Stomach (tissue), 9 donors: ENCODE results near the gene GADD45A. TPM values are rescaled to one million over a fixed set of nuclear protein-coding genes. Genes with fewer than 3 reads are reported as not detected.
"Not testable (repeated sequence)": the region's sequence is repeated elsewhere in the genome, so short reads cannot be mapped to it uniquely, and the experiment has no call there.

Source experiments
- DNase-seq, 2 donors: peaks; one replicate each; pipeline versions ENCODE4 v3.0.0 to v3.0.0-alpha.2; 2013 to 2019
- H3K27ac ChIP-seq, 5 donors: fragments of 200-600 bp in 4 of 5; sonication (generic) in 4 of 5; one replicate each; pipeline ENCODE4 v1.5.1; 2013 to 2019; ENCODE audit warnings: mild to moderate bottlenecking in 1 of 5, moderate library complexity in 1 of 5
- H3K27me3 ChIP-seq, 3 donors: fragments of 200-600 bp; sonication (generic); one replicate each; pipeline ENCODE4 v1.5.1; 2017 to 2019; ENCODE audit warnings: mixed run types in 1 of 3
- H3K36me3 ChIP-seq, 4 donors: fragments of 200-600 bp; sonication (generic); 1 replicate in 3 of 4; 2 replicates in 1 of 4; pipeline ENCODE4 v1.5.1; 2016 to 2019
- H3K4me1 ChIP-seq, 4 donors: fragments of 200-600 bp; sonication (generic); one replicate each; pipeline ENCODE4 v1.5.1; 2016 to 2019
- H3K4me3 ChIP-seq, 4 donors: fragments of 200-600 bp; sonication (generic) in 3 of 4; one replicate each; pipeline ENCODE4 v1.5.1; 2016 to 2019; ENCODE audit warnings: mild to moderate bottlenecking in 1 of 4
- H3K9me3 ChIP-seq, 4 donors: fragments of 200-600 bp; sonication (generic); one replicate each; pipeline ENCODE4 v1.5.1; 2016 to 2019
- CTCF ChIP-seq, 7 experiments: fragments of 450-650 bp in 4 of 7; fragments of 200-600 bp in 3 of 7; sonication (generic) in 3 of 7; IDR thresholded peaks; one replicate each; pipeline ENCODE4 v1.5.1; 2016 to 2019; ENCODE audit warnings: antibody characterized with exemption in 7 of 7, control low read depth in 2 of 7, mild to moderate bottlenecking in 1 of 7
- EP300 ChIP-seq: sonication (generic); formaldehyde crosslinking; IDR thresholded peaks from one replicate; pipeline ENCODE4 v1.6.1; 2017; ENCODE audit warnings: antibody characterized with exemption
- POLR2A ChIP-seq, 4 donors: fragments of 450-650 bp; IDR thresholded peaks; one replicate each; pipeline ENCODE4 v1.6.1; 2016; ENCODE audit warnings: antibody characterized with exemption in 4 of 4, control low read depth in 2 of 4, mild to moderate bottlenecking in 1 of 4, moderate library complexity in 1 of 4
- POLR2AphosphoS5 ChIP-seq, 3 donors: sonication (generic); formaldehyde crosslinking; IDR thresholded peaks; one replicate each; pipeline ENCODE4 v1.6.1; 2016; ENCODE audit warnings: antibody characterized with exemption in 3 of 3
- WGBS, 5 donors: extraction: QIAGEN DNeasy Blood & Tissue Kit in 3 of 5; methylation state at CpG; one replicate each; pipeline versions ENCODE4 v1.1.5 to v1.1.7; 2013 to 2018; 5-methylcytosine and 5-hydroxymethylcytosine counted together
- intact Hi-C: fragments of 100-400 bp; cut with DNase I; formaldehyde crosslinking; loops from one replicate; pipeline ENCODE4 v1.15.1; 2023; ENCODE audit warnings: low total_unique reads
- polyA plus RNA-seq, 3 donors: library from polyadenylated mRNA; stranded (reverse); fragments of 200-250 nt; gene quantifications; one replicate each; pipeline ENCODE4 v1.2.3, GENCODE V29; 2013
- total RNA-seq, 5 donors: library from RNA; depleted of rRNA; stranded (reverse); fragments of >200 nt; gene quantifications; one replicate each; pipeline versions ENCODE4 v1.1.0 to v1.2.3, GENCODE V29; 2014 to 2016
- donor health status: healthy with polysubstance abuse.
- donor health status: Bipolar disorder and iron deficiency.
- donor health status: healthy.

Gene GADD45A
- total and polyA plus RNA-seq, 8 donors = 4.7 to 84.8 (median 38.4) TPM

GRCh38 chr1:67724928-67725560, 40.0 kb downstream of the GADD45A start:
- no peaks in the 10 kb centered on the region for H3K27me3 ChIP-seq
- no peaks in the 10 kb centered on the region for H3K36me3 ChIP-seq
- peak overlapping the region in 4 of 5 donors; percentile 35 to 75 (median 62) for H3K27ac ChIP-seq
- WGBS, 5 donors = 42 to 52% (median 47%) methylated on average over 3 of the region's 3 CpGs
- peak; percentile 52 to 62 for DNase-seq
- H3K4me1 ChIP-seq = peaks cover 47 to 66% (median 55%) of the 10 kb centered on the region in 4 donors
- no peaks in the 10 kb centered on the region for H3K9me3 ChIP-seq
- H3K4me3 ChIP-seq = no peak overlapping the region
- intact Hi-C loops = no loop called here
- TF ChIP-seq POLR2AphosphoS5 (IDR thresholded peaks at IDR 0.05) (peak in 2 of 3 donors; percentile 14 to 28), EP300 (no peak)

GRCh38 chr1:67726224-67726623, 41.2 kb downstream of the GADD45A start:
- H3K27ac ChIP-seq = peak overlapping the region in 2 of 5 donors; percentile 53 to 75
- DNase-seq = no peak
- no peak for TF ChIP-seq POLR2A (IDR thresholded peaks at IDR 0.05)
- no peak for TF ChIP-seq POLR2AphosphoS5 (IDR thresholded peaks at IDR 0.05)
- no peak for TF ChIP-seq CTCF (IDR thresholded peaks at IDR 0.05)
- no peak for TF ChIP-seq EP300
- H3K4me3 ChIP-seq = no peak overlapping the region
- no peaks in the 10 kb centered on the region for H3K9me3 ChIP-seq
- intact Hi-C loops = no loop called here
- H3K27me3 ChIP-seq = no peaks in the 10 kb centered on the region
- peaks cover 38 to 54% (median 43%) of the 10 kb centered on the region in 4 donors for H3K4me1 ChIP-seq
- H3K36me3 ChIP-seq = no peaks in the 10 kb centered on the region

DNA sequence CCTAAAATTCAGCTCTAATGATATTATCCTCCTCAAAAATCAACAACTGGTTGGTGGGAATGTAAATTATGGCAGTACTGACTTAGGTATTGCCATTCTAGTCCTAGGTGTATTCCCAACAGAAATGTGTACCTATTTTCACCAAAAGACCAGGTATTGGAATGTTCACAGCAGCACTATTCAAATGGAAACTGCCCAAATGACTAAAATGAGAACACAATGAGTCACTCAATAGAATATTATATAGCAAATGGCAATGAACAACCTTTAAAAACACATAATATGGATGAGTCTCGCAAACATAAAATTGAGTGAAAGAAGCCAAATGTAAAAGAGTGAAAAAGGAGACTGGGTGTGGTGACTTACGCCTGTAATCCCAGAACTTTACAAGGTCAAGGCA, 44.9 kb downstream of the GADD45A start:
- DNase-seq = no peak
- Histone ChIP-seq H3K9me3 (no peaks in the 10 kb centered on the region), H3K27ac (no peak overlapping the region), H3K27me3 (no peaks in the 10 kb centered on the region), H3K4me1 (peaks cover 23 to 44% (median 31%) of the 10 kb centered on the region in 4 donors), H3K4me3 (no peak overlapping the region), H3K36me3 (no peaks in the 10 kb centered on the region)
- intact Hi-C loops = no loop called here
- TF ChIP-seq POLR2A (IDR thresholded peaks at IDR 0.05) (no peak), EP300 (no peak), CTCF (IDR thresholded peaks at IDR 0.05) (no peak), POLR2AphosphoS5 (IDR thresholded peaks at IDR 0.05) (no peak)
- 80 to 95% (median 87%) methylated on average over 2 of the region's 2 CpGs for WGBS, 5 donors

DNA sequence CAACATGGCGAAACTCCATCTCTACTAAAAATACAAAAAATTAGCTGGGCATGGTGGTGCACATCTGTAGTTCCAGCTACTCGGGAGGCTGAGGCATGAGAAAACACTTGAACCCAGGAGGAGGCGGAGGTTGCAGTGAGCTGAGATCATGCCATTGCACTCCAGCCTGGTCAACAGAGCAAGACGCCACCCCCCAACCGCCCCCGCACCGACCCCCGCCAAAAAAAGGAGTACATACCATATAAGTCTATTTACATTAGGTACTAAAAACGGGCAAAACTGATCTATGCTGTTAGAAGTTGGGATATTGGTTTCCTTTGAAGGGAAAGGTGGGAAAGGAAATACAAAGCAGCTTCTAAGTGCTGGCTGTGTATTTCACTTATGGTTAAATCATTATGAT, 45.3 kb downstream of the GADD45A start:
- H3K4me1 ChIP-seq = peaks cover 19 to 44% (median 30%) of the 10 kb centered on the region in 4 donors
- DNase-seq, H3K27ac ChIP-seq, H3K4me3 ChIP-seq, H3K9me3 ChIP-seq, H3K36me3 ChIP-seq, intact Hi-C loops, H3K27me3 ChIP-seq: not testable (repeated sequence)
- WGBS, 5 donors = 92 to 98% (median 94%) methylated on average over 9 of the region's 9 CpGs

GRCh38 chr1:67731322-67731721, 46.3 kb downstream of the GADD45A start:
- no peak overlapping the region for H3K27ac ChIP-seq
- no peak overlapping the region for H3K4me3 ChIP-seq
- TF ChIP-seq CTCF (IDR thresholded peaks at IDR 0.05) (no peak), POLR2A (IDR thresholded peaks at IDR 0.05) (no peak), POLR2AphosphoS5 (IDR thresholded peaks at IDR 0.05) (no peak), EP300 (no peak)
- intact Hi-C loops = no loop called here
- H3K4me1 ChIP-seq = peaks cover 26 to 47% (median 36%) of the 10 kb centered on the region in 4 donors
- no peaks in the 10 kb centered on the region for H3K9me3 ChIP-seq
- H3K27me3 ChIP-seq = no peaks in the 10 kb centered on the region
- H3K36me3 ChIP-seq = no peaks in the 10 kb centered on the region
- WGBS, 5 donors = 79 to 86% (median 84%) methylated on average over 2 of the region's 2 CpGs
- DNase-seq = no peak
